IMR-90 (cell line): ENCODE results near the gene ARGLU1.

Source experiments
- BHLHE40 ChIP-seq: fragments of 150-350 bp; IDR thresholded peaks from 2 replicates; pipeline ENCODE4 v1.6.1; 2016; ENCODE audit warnings: mild to moderate bottlenecking, low read depth, low read length
- FOS ChIP-seq: fragments of 150-350 bp; IDR thresholded peaks from 2 replicates; pipeline ENCODE4 v1.6.1; 2016; ENCODE audit warnings: low read depth, low read length
- MAFK ChIP-seq: IDR thresholded peaks from 2 replicates; pipeline ENCODE4 v1.6.1; 2012; ENCODE audit warnings: low read depth, low read length, improper control_type of control experiment
- MAZ ChIP-seq: IDR thresholded peaks from 2 replicates; pipeline ENCODE4 v1.6.1; 2012; ENCODE audit warnings: low read depth, mild to moderate bottlenecking, low read length, improper control_type of control experiment, moderate library complexity, borderline replicate concordance
- POLR2A ChIP-seq: IDR thresholded peaks from 2 replicates; pipeline ENCODE4 v1.6.1; 2012; ENCODE audit warnings: mild to moderate bottlenecking, low read depth, low read length
- SMC3 ChIP-seq: fragments of 150-350 bp; IDR thresholded peaks from 2 replicates; pipeline ENCODE4 v1.6.1; 2016; ENCODE audit warnings: low read depth, mild to moderate bottlenecking, antibody characterized with exemption, low read length, moderate library complexity
- TF ChIP-seq, protein P1 (sequence below): conservative IDR thresholded peaks from 2 replicates; pipeline ENCODE4 v1.5.1; 2012; ENCODE audit warnings: mild to moderate bottlenecking, low read depth, low read length, improper control_type of control experiment
- TF ChIP-seq, protein P2 (sequence below): fragments of 150-350 bp; IDR thresholded peaks from 2 replicates; pipeline ENCODE4 v1.6.1; 2017; ENCODE audit warnings: mild to moderate bottlenecking, antibody characterized with exemption, low read length, low read depth

- TF ChIP-seq, protein P1, sequence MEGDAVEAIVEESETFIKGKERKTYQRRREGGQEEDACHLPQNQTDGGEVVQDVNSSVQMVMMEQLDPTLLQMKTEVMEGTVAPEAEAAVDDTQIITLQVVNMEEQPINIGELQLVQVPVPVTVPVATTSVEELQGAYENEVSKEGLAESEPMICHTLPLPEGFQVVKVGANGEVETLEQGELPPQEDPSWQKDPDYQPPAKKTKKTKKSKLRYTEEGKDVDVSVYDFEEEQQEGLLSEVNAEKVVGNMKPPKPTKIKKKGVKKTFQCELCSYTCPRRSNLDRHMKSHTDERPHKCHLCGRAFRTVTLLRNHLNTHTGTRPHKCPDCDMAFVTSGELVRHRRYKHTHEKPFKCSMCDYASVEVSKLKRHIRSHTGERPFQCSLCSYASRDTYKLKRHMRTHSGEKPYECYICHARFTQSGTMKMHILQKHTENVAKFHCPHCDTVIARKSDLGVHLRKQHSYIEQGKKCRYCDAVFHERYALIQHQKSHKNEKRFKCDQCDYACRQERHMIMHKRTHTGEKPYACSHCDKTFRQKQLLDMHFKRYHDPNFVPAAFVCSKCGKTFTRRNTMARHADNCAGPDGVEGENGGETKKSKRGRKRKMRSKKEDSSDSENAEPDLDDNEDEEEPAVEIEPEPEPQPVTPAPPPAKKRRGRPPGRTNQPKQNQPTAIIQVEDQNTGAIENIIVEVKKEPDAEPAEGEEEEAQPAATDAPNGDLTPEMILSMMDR: no peak
- TF ChIP-seq FOS (peak; percentile 72), POLR2A (no peak), MAZ (no peak), BHLHE40 (peak; percentile 58; the same call in 1 of the 2 replicates), MAFK (peak; percentile 66), SMC3 (0 out of 2 replicates have a peak, but pooled peaks have one; percentile 4)
- TF ChIP-seq, protein P2, sequence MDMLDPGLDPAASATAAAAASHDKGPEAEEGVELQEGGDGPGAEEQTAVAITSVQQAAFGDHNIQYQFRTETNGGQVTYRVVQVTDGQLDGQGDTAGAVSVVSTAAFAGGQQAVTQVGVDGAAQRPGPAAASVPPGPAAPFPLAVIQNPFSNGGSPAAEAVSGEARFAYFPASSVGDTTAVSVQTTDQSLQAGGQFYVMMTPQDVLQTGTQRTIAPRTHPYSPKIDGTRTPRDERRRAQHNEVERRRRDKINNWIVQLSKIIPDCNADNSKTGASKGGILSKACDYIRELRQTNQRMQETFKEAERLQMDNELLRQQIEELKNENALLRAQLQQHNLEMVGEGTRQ: no peak
Observed at GRCh38 chr13:106507560-106508274, 60.2 kb downstream of the ARGLU1 start.
